GM18868 (cell line): ENCODE results near the gene MMS19.
"Not testable (repeated sequence)": the region's sequence is repeated elsewhere in the genome, so short reads cannot be mapped to it uniquely, and the experiment has no call there.

ENCODE experiments used
- ATAC-seq: cut with Tn5 transposase; IDR thresholded peaks from one replicate; pipeline ENCODE4 v1.9.1; 2021; ENCODE audit warnings: mild to moderate bottlenecking, moderate library complexity; ENCODE audit not compliant: unreplicated experiment

MMS19 gene

GRCh38 chr10:97503406-97503805 is 5.2 kb upstream of the MMS19 start:
- no peak for ATAC-seq

- ATAC-seq = no peak
Measured at GRCh38 chr10:97502916-97503315, 4.7 kb upstream of the MMS19 start.

- no peak for ATAC-seq
Measured at GRCh38 chr10:97500297-97500575, 2.0 kb upstream of the MMS19 start.

GRCh38 chr10:97499561-97500296 is 1.5 kb upstream of the MMS19 start:
- no peak for ATAC-seq

- no peak for ATAC-seq
Measured at GRCh38 chr10:97498841-97499560, 779 bp upstream of the MMS19 start, which contains the start of gene UBTD1. UBTD1 (plus strand) TSS chr10:97498924; CDS start chr10:97499204, 280 bp downstream.

GRCh38 chr10:97497572-97498075 is 598 bp downstream of the MMS19 start:
- peak; percentile 35 for ATAC-seq

GRCh38 chr10:97494863-97495506 is 3.2 kb downstream of the MMS19 start:
- ATAC-seq = no peak

- ATAC-seq = no peak
Measured at GRCh38 chr10:97494151-97494550, 4.1 kb downstream of the MMS19 start.

- ATAC-seq = no peak
Measured at GRCh38 chr10:97490592-97490991, 7.6 kb downstream of the MMS19 start.

- no peak for ATAC-seq
Measured at GRCh38 chr10:97485647-97486281, 12.5 kb downstream of the MMS19 start.

- no peak for ATAC-seq
Measured at GRCh38 chr10:97483921-97484320, 14.3 kb downstream of the MMS19 start.

GRCh38 chr10:97483506-97483905 is 14.7 kb downstream of the MMS19 start:
- no peak for ATAC-seq

- no peak for ATAC-seq
Measured at GRCh38 chr10:97482381-97482780, 15.8 kb downstream of the MMS19 start.

GRCh38 chr10:97481071-97481470 is 17.2 kb downstream of the MMS19 start:
- ATAC-seq = no peak

- ATAC-seq = no peak
Measured at GRCh38 chr10:97479939-97480338, 18.3 kb downstream of the MMS19 start.

- ATAC-seq = not testable (repeated sequence)
Measured at GRCh38 chr10:97479410-97479809, 18.8 kb downstream of the MMS19 start.

GRCh38 chr10:97475936-97476594 is 22.2 kb downstream of the MMS19 start:
- no peak for ATAC-seq

- no peak for ATAC-seq
Measured at GRCh38 chr10:97474918-97475317, 23.3 kb downstream of the MMS19 start.

GRCh38 chr10:97468781-97469180 is 29.4 kb downstream of the MMS19 start:
- ATAC-seq = not testable (repeated sequence)

GRCh38 chr10:97468162-97468561 is 30.1 kb downstream of the MMS19 start:
- ATAC-seq = no peak

GRCh38 chr10:97466755-97467154 is 31.5 kb downstream of the MMS19 start:
- ATAC-seq = no peak
